SU-DHL-6 (cell line): ENCODE data around the gene ARHGDIA.

Experiments used
- H2AFZ ChIP-seq: fragments of 200-600 bp; sonication (generic); 2 replicates; pipeline ENCODE4 v1.6.1; 2014; ENCODE audit warnings: low read depth, mild to moderate bottlenecking, moderate library complexity, mixed read lengths, antibody characterized with exemption, low read length; ENCODE audit not compliant: severe bottlenecking
- H3F3A ChIP-seq: fragments of 200-600 bp; shearing (Covaris generic); 2 replicates; pipeline ENCODE4 v1.6.0; 2016; ENCODE audit warnings: antibody characterized with exemption, mild to moderate bottlenecking; ENCODE audit not compliant: insufficient read depth
- H3K27ac ChIP-seq: fragments of 200-600 bp; sonication (generic); 2 replicates; pipeline ENCODE4 v1.5.1; 2016; ENCODE audit warnings: low read depth, mild to moderate bottlenecking, low read length, moderate library complexity, mixed read lengths
- H3K27me3 ChIP-seq: fragments of 200-600 bp; sonication (generic), shearing (Covaris generic); 2 replicates; pipeline ENCODE4 v1.6.0; 2014; ENCODE audit warnings: mild to moderate bottlenecking, low read length
- H3K36me3 ChIP-seq: fragments of 200-600 bp; sonication (generic); 2 replicates; pipeline ENCODE4 v1.6.1; 2014; ENCODE audit warnings: mild to moderate bottlenecking, low read length, mixed read lengths
- H3K4me2 ChIP-seq: fragments of 300-600, 200-600 bp; shearing (Covaris generic), sonication (generic); 2 replicates; pipeline ENCODE4 v1.6.0; 2014; ENCODE audit warnings: low read length, low read depth, mild to moderate bottlenecking; ENCODE audit not compliant: poor library complexity, severe bottlenecking
- H3K4me3 ChIP-seq: fragments of 200-600 bp; sonication (generic); 2 replicates; pipeline ENCODE4 v1.5.1; 2014; ENCODE audit warnings: antibody characterized with exemption, low read length, mild to moderate bottlenecking, mixed read lengths; ENCODE audit not compliant: insufficient read depth, poor library complexity, severe bottlenecking
- H3K79me2 ChIP-seq: fragments of 200-600 bp; sonication (generic); 2 replicates; pipeline ENCODE4 v1.6.1; 2014; ENCODE audit warnings: mild to moderate bottlenecking, low read length, moderate library complexity; ENCODE audit not compliant: insufficient read depth
- H3K9ac ChIP-seq: fragments of 200-600 bp; sonication (generic); 2 replicates; pipeline ENCODE4 v1.7.0; 2014; ENCODE audit warnings: mild to moderate bottlenecking, low read length
- H3K9me2 ChIP-seq: fragments of 200-600 bp; sonication (generic); replicated peaks from 2 replicates; pipeline ENCODE4 v1.6.1; 2014; ENCODE audit warnings: low read length; ENCODE audit not compliant: insufficient read depth
- H3K9me3 ChIP-seq: fragments of 200-600 bp; sonication (generic); 2 replicates; pipeline ENCODE4 v1.6.1; 2014; ENCODE audit warnings: low read length, mixed read lengths; ENCODE audit not compliant: insufficient read depth
- H4K20me1 ChIP-seq: fragments of 200-600 bp; sonication (generic); 2 replicates; pipeline ENCODE4 v1.6.1; 2014; ENCODE audit warnings: low read depth, mild to moderate bottlenecking, antibody characterized with exemption, low read length, moderate library complexity, mixed read lengths
- CTCF ChIP-seq: fragments of 200-600 bp; sonication (generic); IDR thresholded peaks from one replicate; pipeline ENCODE4 v1.5.1; 2017; ENCODE audit warnings: antibody characterized with exemption, mild to moderate bottlenecking, low read length, moderate library complexity; ENCODE audit not compliant: insufficient read depth, poor library complexity, severe bottlenecking
- EZH2phosphoT487 ChIP-seq: fragments of 200-600 bp; sonication (generic), shearing (Covaris generic); conservative IDR thresholded peaks from 2 replicates; pipeline ENCODE4 v1.6.1; 2018; ENCODE audit warnings: mild to moderate bottlenecking, antibody characterized with exemption, low read length, moderate library complexity, mixed read lengths

The ARHGDIA gene

GRCh38 chr17:81900181-81900820, 29.2 kb upstream of the ARHGDIA start:
- Histone ChIP-seq H2AFZ (no peak overlapping the region), H3K9ac (no peak overlapping the region), H3K27ac (no peak overlapping the region), H3K36me3 (no peaks in the 10 kb centered on the region), H4K20me1 (no peaks in the 10 kb centered on the region), H3K4me3 (no peak overlapping the region), H3K9me2 (no peaks in the 10 kb centered on the region), H3F3A (no peaks in the 10 kb centered on the region), H3K27me3 (no peaks in the 10 kb centered on the region), H3K79me2 (no peaks in the 10 kb centered on the region), H3K4me2 (no peak overlapping the region), H3K9me3 (no peaks in the 10 kb centered on the region)
- no peak for TF ChIP-seq CTCF
- no peak for TF ChIP-seq EZH2phosphoT487

GRCh38 chr17:81899514-81900166, 28.5 kb upstream of the ARHGDIA start:
- no peaks in the 10 kb centered on the region for H4K20me1 ChIP-seq
- TF ChIP-seq CTCF (no peak), EZH2phosphoT487 (no peak)
- no peak overlapping the region for H3K4me2 ChIP-seq
- H3K27ac ChIP-seq: no peak overlapping the region
- no peaks in the 10 kb centered on the region for H3K9me3 ChIP-seq
- no peaks in the 10 kb centered on the region for H3K27me3 ChIP-seq
- no peaks in the 10 kb centered on the region for H3F3A ChIP-seq
- no peaks in the 10 kb centered on the region for H3K36me3 ChIP-seq
- H3K4me3 ChIP-seq: no peak overlapping the region
- H3K79me2 ChIP-seq: no peaks in the 10 kb centered on the region
- H2AFZ ChIP-seq: no peak overlapping the region
- H3K9me2 ChIP-seq: no peaks in the 10 kb centered on the region
- no peak overlapping the region for H3K9ac ChIP-seq

- no peaks in the 10 kb centered on the region for H3K9me2 ChIP-seq
- no peak overlapping the region for H3K4me3 ChIP-seq
- H3K36me3 ChIP-seq: no peaks in the 10 kb centered on the region
- no peak overlapping the region for H2AFZ ChIP-seq
- no peaks in the 10 kb centered on the region for H3K79me2 ChIP-seq
- TF ChIP-seq CTCF: no peak
- no peak for TF ChIP-seq EZH2phosphoT487
- H3K27ac ChIP-seq: no peak overlapping the region
- no peak overlapping the region for H3K4me2 ChIP-seq
- H3K9me3 ChIP-seq: no peaks in the 10 kb centered on the region
- H3K27me3 ChIP-seq: no peaks in the 10 kb centered on the region
- H3F3A ChIP-seq: peaks cover under 1% of the 10 kb centered on the region; the same call in 1 of the 2 replicates
- H3K9ac ChIP-seq: no peak overlapping the region
- H4K20me1 ChIP-seq: no peaks in the 10 kb centered on the region
These were observed 27.7 kb upstream of the ARHGDIA start for GRCh38 chr17:81898885-81899284.
